HG03108 (cell line): ENCODE results near the gene LCAT.

Source experiments
- ATAC-seq: cut with Tn5 transposase; IDR thresholded peaks from one replicate; pipeline ENCODE4 v1.9.1; 2021; ENCODE audit warnings: moderate library complexity; ENCODE audit not compliant: unreplicated experiment

LCAT gene

DNA sequence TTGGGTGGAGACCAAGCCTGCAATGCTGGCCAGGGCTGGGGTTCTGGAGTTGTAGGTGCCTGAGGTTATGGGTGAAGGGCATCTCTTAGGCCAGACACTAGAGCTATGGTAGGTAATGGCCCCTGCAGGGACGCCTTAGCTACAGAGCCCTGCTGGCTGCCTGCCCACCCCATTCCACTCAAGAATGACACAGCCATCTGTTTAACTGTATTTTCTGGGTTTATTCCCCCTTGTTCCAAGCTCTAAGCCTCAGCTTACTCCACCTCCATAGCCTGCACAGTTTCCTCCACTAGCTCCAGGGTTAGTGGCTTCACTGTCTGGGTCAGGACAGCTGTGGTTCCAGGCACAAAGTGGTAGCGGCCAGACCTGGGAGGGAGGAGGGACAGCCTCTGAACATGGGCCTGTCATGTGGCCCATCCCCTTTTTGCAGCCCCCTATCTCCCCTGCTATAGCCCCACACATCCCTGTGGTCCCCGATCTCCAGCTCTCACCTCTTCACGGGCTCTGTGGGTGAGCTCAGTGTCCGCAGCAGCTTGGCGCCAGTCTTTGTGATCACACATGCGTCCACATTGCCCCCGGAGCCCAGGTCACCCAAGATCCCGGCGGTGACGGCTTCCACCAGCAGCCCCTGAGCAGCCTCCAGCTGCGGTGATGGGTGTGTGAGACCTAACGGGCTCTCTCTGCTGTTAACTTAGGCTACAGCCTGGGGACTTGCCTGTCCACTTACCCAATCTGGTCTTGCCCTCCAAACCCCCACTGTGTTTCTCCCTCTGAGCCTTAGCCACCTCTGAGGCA is 9.4 kb downstream of the LCAT start:
- ATAC-seq = no peak

DNA sequence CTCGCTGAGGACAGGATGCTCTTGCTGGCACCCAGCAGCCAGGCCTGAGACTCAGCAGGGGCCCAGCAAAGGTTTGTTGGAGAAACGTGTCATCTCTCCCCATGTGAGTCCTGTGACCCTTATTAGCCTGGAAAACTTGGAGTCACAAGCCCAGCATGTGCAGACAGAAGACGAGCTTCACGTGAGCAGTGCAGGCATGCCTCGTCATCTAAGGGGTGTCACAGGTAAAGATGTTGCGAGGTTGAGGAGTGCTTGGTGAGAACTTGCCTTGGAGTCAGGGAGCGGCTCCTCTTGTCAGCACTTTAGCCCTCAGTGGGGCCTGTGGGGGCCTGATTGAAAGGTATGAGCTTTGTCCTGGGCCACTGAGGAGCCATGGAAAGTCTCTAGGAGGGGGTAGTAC is 10.1 kb downstream of the LCAT start:
- no peak for ATAC-seq

DNA sequence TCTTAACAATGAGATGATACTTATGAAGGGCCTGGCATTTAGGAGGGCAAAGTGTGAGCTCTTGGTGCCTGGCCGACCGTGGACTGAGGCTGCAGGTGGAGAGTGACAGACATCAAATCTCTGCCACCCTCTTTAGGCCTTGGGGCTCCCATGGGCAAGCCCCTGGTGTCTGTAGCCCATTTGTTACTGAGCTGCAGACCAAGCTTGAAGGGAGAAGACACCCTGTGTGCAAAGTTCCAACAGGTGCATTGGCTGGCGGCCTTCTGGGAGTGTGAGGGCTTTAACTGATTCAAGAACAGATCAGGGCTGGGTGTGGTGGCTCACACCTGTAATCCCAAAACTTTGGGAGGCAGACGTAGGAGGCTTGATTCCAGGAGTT is 11.5 kb downstream of the LCAT start:
- ATAC-seq = no peak

DNA sequence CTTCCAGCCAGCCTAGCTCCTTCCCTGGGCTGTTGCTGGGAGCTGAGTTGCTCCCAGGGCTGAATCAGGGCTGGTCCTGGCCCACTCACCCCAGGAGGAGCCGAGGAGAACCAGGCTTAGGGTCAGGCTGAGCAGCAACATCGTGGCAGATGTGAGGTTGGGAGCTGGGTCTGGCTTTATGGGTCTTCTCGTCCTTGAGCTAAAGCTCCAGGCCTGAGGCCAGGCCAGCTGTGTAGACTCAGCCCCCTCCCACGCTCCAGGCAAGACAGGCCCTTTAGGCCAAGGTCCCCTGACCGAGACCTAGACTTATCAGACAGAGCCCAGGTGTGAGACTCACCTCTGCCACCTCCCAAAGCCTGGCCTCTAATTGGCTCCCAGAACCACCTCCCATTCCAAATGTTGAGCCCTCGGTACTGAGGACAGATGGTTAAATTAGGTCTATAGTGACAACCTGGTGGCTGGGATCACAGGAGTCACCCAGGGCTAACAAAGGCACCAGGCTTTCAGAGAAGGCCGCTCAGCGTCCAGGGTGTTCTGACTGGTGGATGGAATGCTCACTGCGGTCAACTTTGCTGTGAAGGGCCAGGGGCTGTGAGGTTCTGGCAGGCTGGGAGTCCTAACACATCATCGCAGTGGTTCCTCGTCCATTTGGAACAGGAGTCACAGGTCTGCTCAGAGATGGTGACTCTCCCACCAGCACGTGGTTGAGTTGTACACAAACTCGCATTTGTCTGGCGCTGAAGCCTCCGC is 12.0 kb downstream of the LCAT start, which contains the start of gene CTRL:
Gene CTRL (minus strand): TSS at position 151 of the 750 bp plus-strand sequence. CDS start 10 bp downstream, at position 141.
- ATAC-seq = no peak

DNA sequence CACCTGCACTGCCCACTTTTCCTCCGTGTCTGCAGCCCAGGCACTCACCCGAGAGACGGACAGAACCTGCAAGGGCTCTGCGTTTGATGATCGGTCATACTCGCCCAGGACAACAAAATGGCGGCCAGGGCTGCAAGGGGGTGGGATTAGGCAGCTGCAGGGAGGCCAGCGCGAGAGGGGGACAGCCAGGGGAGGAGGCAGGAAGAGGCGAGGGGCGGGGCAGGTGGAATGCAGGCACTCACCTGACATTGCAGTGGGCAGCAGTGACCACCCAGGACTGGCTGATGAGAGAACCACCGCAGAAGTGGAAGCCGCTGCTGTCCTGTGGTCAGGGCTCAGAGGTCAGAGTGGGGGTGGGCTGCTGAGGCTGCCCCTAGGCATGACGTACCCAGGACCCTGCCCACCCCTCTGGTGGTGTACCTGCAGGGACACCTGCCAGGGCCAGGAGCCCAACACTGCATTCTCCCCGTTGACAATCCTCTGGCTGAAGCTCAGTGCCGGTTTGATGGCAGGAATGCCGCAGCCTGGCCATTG is 13.2 kb downstream of the LCAT start:
- ATAC-seq = no peak

DNA sequence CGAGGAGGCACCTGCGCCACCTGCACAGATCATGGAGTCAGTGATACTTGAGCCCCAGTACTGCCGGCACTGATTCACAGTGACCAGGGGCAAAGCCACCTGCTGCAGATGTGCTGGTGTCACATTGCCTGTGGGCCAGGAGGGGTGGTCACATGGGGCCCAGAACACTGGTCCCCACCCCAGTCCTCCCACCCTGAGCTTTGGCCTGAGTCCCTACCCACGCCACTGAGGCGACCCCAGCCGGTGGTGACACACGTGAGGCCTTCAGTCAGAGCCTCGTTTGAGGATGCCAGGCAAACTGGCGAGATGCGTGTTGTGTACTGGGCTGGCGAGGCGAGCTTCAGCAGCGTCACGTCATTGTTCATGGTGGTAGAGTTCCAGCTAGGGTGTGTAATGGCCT is 13.7 kb downstream of the LCAT start:
- ATAC-seq = no peak

DNA sequence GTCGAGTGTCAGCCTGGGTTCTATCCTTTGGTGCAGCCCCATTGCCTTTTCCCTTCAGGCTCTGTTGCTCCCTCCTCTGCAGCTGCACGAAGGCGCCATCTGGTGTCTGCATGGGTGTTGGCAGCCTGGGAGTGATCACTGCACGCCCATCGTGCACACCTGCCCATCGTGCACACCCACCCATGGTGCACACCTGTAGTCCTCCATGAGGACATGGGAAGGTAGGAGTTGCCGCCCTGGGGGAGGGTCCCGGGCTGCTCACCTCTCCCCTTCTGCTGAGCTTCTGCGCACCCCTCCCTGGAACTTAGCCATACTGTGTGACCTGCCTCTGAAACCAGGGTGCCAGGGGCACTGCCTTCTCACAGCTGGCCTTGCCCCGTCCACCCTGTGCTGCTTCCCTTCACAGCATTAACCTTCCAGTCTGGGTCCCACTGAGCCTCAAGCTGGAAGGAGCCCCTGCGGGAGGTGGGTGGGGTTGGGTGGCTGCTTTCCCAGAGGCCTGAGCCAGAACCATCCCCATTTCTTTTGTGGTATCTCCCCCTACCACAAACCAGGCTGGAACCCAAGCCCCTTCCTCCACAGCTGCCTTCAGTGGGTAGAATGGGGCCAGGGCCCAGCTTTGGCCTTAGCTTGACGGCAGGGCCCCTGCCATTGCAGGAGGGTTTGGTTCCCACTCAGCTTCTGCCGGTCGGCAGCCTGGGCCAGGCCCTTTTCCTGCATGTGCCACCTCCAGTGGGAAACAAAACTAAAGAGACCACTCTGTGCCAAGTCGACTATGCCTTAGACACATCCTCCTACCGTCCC is 15.2 kb downstream of the LCAT start:
- ATAC-seq = no peak

DNA sequence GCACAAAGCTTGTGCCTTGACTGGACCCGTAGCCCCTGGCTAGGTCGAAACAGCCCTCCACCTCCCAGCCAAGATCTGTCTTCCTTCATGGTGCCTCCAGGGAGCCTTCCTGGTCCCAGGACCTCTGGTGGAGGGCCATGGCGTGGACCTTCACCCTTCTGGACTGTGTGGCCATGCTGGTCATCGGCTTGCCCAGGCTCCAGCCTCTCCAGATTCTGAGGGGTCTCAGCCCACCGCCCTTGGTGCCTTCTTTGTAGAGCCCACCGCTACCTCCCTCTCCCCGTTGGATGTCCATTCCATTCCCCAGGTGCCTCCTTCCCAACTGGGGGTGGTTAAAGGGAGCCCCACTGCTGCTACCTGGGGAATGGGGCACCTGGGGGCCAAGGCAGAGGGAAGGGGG is 15.8 kb downstream of the LCAT start:
- ATAC-seq = no peak

DNA sequence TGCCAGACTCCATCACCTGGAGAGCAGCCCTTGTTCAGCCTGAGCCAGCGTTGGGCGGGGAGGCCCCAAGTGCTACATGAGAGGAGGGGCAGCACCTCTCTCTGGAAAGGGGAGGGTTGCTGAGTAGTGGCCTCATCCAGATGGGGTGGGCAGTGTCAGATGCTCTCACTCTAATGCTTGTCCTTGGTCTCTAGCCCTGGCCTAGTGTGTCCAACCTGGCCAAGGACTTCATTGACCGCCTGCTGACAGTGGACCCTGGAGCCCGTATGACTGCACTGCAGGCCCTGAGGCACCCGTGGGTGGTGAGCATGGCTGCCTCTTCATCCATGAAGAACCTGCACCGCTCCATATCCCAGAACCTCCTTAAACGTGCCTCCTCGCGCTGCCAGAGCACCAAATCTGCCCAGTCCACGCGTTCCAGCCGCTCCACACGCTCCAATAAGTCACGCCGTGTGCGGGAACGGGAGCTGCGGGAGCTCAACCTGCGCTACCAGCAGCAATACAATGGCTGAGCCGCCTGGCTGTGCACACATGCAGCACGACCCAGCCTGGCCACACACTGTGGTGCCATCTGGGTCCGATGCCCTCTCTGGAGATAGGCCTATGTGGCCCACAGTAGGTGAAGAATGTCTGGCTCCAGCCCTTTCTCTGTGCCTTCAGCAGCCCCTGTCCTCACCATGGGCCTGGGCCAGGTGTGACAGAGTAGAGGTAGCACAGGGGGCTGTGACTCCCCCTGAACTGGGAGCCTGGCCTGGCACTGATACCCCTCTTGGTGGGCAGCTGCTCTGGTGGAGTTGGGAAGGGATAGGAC is 16.6 kb downstream of the LCAT start:
- ATAC-seq = no peak

DNA sequence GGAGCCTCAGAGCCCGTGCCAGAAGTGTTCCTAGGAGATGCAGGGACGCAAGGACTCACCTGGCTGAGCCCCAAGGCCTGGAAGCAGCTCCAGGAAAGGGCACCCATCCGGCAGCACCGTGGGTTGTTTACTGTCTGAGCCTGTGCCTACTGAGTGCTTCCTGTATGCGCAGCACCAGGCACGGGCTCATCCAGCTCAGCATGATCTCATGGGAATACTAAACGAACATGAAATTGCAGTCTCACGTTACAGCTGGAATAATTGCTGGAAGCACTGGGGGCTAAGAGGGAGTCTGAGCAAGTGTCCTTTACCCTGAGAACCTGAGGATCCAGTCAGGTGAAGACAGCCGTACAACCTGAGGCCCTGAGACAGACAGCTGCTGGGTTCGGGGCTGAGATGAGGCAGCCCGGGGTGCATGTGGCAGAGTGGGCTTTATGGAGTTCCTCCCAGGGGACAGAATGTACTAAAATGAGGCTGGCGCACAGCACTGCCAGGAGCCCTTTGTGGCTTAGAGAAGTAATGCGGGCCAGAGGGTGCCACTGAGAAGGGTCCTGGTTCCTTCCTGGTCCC is 17.7 kb downstream of the LCAT start:
- ATAC-seq = no peak

DNA sequence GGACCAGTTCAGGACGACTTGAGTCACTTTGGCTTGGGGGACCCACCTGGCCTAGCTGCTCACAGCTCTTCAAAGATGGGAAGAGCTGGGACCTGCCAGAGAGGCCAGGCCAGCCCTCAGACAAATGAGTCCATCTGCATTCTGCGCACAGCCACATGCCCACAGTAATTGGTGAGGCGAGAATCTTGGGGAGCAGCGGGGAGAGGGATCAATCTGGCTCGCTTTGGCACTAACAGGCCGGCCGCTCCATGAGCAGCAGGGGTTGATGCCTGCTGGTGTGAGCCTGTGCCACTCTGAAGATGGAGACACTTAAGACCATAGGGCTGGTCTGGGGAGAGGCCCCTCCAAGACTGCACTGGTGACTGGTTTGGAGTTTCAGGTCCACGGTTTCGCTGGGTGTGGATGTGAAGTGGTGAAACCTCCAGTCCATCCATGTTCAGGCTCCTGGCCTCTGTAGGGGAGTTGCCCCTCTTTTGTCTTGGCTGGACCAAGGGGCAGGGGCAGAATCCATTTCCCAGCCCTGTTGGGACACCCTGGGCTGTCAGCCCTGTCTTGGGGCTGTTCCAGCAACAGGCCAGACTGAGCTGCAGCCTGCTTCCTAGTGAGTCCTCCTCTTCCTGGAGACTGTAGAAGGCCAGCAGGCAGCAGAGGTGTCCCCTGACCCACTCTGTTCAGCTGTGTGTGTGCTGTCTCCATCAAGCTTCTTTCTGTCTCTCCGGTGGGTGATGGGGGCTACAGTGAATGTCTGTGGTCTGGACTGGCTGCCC is 19.6 kb downstream of the LCAT start:
- ATAC-seq = no peak

DNA sequence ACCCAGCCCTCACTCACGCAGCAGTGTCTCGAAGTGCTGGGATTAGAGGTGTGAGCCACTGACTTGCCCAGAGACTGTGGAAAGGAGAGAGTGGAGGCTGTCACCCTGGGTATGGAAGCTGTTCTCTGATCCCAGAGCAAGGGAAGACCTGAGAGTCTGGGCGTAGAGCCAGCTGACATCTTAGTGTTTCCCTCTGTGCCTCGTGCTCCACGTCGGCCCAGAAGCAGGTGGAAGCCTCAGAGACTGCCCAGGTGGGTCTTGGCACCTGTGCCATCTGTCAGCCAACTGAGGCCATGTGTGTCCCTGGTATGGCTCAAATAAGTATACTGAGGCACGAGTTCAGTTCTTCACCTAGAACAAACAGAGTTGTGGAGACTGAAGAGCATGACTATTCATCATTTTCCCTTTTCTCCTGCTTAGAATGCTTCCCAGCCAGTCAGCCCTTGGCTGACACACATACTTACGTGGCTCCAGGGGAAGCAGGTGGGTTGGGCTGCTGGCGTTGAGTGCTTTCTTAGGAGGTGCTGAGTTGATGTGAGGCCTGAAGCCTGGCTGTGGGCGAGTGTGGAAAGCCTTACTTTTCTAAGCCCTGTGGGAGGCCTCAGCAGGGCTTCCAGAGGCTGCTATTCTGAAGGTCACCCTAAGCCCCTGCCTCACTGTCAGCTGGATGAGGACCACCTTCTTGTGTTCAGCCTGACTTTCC is 20.4 kb downstream of the LCAT start:
- no peak for ATAC-seq

DNA sequence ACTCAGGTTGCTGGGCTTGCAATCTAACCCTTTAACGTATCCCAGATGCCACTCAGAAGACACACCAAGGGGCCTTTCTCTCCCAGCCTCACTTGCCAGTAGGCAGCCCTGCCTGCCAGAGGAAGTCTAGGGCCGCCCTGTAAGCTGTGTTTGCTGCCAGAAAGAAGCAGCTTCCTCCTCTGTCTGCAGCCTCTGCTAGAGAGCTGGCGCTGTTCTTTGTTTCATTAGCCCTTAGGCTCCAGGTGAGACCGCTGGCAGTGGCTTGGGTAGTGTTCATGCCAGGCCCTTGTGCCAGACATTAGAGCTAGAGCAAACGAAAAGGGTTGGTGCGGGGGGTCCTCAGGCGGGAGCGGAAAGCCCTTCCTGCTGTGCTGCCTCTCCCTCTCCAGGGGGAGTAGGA is 21.2 kb downstream of the LCAT start:
- ATAC-seq = no peak

DNA sequence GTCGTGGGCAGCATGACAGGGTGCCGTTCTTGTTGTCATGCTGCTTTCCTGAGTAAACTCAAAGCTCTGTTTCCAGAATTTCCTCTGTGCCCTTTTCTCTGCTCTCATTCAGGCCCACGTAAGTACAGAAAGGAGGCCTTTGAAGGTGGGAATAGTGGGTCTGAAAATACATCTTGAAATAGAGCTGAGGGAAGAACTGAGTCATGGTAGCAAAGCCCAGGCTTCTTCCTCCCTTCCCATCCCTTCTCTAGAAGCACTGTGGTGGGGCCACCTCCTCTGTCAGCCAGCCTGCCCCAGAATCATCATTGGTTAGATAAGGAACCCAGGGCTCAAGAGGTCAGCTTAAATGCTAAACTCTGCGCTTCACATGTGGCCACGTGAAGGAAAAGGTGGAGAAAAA is 21.7 kb downstream of the LCAT start:
- no peak for ATAC-seq

DNA sequence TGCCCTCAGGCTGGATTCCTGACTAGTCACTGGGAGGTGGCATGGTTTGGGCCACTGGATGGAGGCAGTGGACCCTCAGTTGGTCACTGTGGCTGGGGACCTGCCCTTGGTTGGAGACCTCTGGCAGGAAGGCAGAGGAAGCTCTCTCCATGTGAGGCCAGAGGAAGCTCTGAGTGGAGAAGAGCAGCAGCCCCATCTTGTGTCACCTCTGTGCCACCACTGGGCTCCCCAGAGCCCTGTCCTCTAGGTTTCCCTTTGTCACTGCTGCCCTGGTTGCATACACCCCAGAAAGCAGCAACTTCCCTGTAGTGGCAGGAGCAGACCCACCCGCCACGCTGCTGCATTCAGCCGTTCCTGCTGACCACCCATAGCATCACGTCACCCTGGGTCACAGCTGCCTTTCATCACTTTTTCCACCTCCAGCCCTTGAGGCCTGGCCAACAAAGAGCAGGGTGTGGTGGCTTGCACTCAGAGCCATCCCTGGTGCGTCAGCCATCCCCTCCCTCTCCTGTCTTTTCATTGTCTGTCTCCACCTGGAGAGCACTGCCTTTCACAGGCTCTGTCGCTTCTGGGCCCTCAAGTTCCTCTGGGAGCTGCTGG is 24.2 kb downstream of the LCAT start:
- ATAC-seq = no peak

DNA sequence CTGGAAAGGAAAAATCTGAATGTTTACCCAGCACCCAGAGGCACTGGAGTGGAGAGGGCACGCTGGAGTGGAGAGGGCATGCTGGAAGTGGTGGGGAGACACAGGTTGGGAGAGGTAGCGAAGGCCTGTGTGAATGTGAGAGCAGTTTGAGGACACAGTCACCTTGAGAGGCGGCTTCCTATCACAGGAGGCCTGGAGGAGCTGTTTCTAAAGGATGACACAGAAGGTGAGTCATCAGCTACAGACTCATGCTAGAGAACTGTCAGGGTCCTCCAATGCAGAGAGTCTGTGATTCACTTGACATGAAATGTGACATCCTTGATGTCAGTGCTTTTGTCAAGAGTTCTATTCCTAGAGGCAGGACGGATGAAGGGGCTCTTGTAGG is 26.1 kb downstream of the LCAT start:
- no peak for ATAC-seq

DNA sequence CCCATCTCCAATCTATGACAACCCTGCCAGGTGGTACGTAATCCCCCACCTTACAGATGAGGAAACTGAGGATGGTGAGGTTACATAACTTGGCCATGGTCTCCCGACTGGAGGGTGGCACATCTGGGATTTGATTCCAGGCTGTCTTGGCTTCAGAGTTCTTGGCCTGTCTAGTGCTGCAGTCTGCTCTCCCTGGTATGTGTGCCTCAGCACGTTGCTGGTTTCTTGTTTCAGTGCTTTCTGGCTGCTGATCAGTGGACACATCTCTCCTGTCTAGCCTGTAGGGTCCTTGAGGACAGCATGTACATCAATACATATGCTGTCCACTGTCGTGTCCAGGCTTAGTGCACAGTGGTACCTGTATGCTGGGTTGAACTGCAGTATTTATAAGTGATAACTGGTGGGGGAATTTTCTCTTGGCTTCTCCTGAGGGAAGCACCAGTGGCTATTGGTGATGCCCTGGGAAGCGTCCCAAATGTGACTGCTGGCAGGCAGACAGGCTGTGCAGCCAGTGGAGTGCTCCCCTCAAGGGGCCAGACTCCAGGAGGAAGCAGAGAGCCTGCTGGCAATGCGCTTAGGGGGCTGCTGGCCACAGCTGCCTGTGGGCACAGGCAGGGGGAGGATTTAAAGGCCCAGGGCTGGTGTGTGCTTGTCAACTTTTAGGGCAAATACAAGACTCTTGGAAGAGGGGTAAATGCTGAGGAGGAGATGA is 26.6 kb downstream of the LCAT start:
- no peak for ATAC-seq
